HEK293T (cell line): ENCODE results near the gene CELF5.

ENCODE experiments used
- ELF4 ChIP-seq: fragments of 450-650 bp; IDR thresholded peaks from 2 replicates; pipeline ENCODE4 v1.6.1; 2017; ENCODE audit warnings: antibody characterized with exemption
- FOXK2 ChIP-seq: fragments of 450-650 bp; IDR thresholded peaks from 2 replicates; pipeline ENCODE4 v1.6.1; 2016; ENCODE audit warnings: mild to moderate bottlenecking
- HDGF ChIP-seq: fragments of 450-650 bp; IDR thresholded peaks from 2 replicates; pipeline ENCODE4 v1.6.1; 2017; ENCODE audit warnings: antibody characterized with exemption, borderline replicate concordance
- LEF1 ChIP-seq: fragments of 450-650 bp; IDR thresholded peaks from 2 replicates; pipeline ENCODE4 v1.6.1; 2017; ENCODE audit warnings: mild to moderate bottlenecking, borderline replicate concordance
- NFRKB ChIP-seq: fragments of 450-650 bp; IDR thresholded peaks from 2 replicates; pipeline ENCODE4 v1.6.1; 2016; ENCODE audit warnings: mild to moderate bottlenecking, moderate library complexity
- SUZ12 ChIP-seq: fragments of 450-650 bp; IDR thresholded peaks from 2 replicates; pipeline ENCODE4 v1.6.1; 2016; ENCODE audit warnings: mild to moderate bottlenecking
- TARDBP ChIP-seq: fragments of 450-650 bp; IDR thresholded peaks from 2 replicates; pipeline ENCODE4 v1.6.1; 2016
- ZNF384 ChIP-seq: fragments of 450-650 bp; IDR thresholded peaks from 2 replicates; pipeline ENCODE4 v1.6.1; 2016

- TF ChIP-seq TARDBP, result no peak
- TF ChIP-seq NFRKB, result no peak
- no peak for TF ChIP-seq LEF1
- TF ChIP-seq ZNF384, result no peak
- no peak for TF ChIP-seq ELF4
- no peak for TF ChIP-seq FOXK2
- TF ChIP-seq HDGF, result no peak
- no peak for TF ChIP-seq SUZ12
Measured at GRCh38 chr19:3316659-3317207, 92.3 kb downstream of the CELF5 start.
